ENCODE data around the gene IL15RA.

The IL15RA gene

GRCh38 chr10:5943536-5943935 is 33.8 kb downstream of the IL15RA start:
- DNase-seq (no peak), ATAC-seq (ENCODE audit: insufficient read depth, low read depth) (no peak)
- H4K20me1 ChIP-seq (ENCODE audit: insufficient read depth, low read length): no peaks in the 10 kb centered on the region
- H3K27ac ChIP-seq (ENCODE audit: low read length): no peak overlapping the region
- H3K79me2 ChIP-seq (ENCODE audit: insufficient read depth, low read length): no peaks in the 10 kb centered on the region
- no peak overlapping the region for H2AFZ ChIP-seq (ENCODE audit: low read depth, low read length)
- H3K9ac ChIP-seq (ENCODE audit: low read depth, low read length): no peak overlapping the region
- TF ChIP-seq EZH2 (IDR thresholded peaks at IDR 0.05; ENCODE audit: borderline replicate concordance, low read depth, low read length, severe bottlenecking) (no peak), CTCF (IDR thresholded peaks at IDR 0.05; ENCODE audit: borderline replicate concordance, extremely low read depth, low read length, poor library complexity, severe bottlenecking) (no peak)
- no peak overlapping the region for H3K4me2 ChIP-seq (ENCODE audit: insufficient read depth, low read length)
- H3K9me3 ChIP-seq (ENCODE audit: insufficient read depth, low read length, severe bottlenecking): no peaks in the 10 kb centered on the region
- H3K4me1 ChIP-seq (ENCODE audit: insufficient read depth, low read length): no peaks in the 10 kb centered on the region
- no peaks in the 10 kb centered on the region for H3K27me3 ChIP-seq (ENCODE audit: insufficient read depth, low read length, poor library complexity)
- H3K4me3 ChIP-seq (ENCODE audit: low read depth in 1 of 2, low read length in 2 of 2): no peak overlapping the region
- H3K36me3 ChIP-seq (ENCODE audit: insufficient read depth, low read length): no peaks in the 10 kb centered on the region

GRCh38 chr10:5942474-5942873 is 34.9 kb downstream of the IL15RA start:
- no peak overlapping the region for H3K27ac ChIP-seq (ENCODE audit: low read length)
- H3K27me3 ChIP-seq (ENCODE audit: insufficient read depth, low read length, poor library complexity): no peaks in the 10 kb centered on the region
- H4K20me1 ChIP-seq (ENCODE audit: insufficient read depth, low read length): no peaks in the 10 kb centered on the region
- H3K9ac ChIP-seq (ENCODE audit: low read depth, low read length): no peak overlapping the region
- no peak overlapping the region for H3K4me2 ChIP-seq (ENCODE audit: insufficient read depth, low read length)
- ATAC-seq (ENCODE audit: insufficient read depth, low read depth): no peak
- H3K4me1 ChIP-seq (ENCODE audit: insufficient read depth, low read length): no peaks in the 10 kb centered on the region
- no peak for TF ChIP-seq EZH2 (IDR thresholded peaks at IDR 0.05; ENCODE audit: borderline replicate concordance, low read depth, low read length, severe bottlenecking)
- no peak for TF ChIP-seq CTCF (IDR thresholded peaks at IDR 0.05; ENCODE audit: borderline replicate concordance, extremely low read depth, low read length, poor library complexity, severe bottlenecking)
- H3K36me3 ChIP-seq (ENCODE audit: insufficient read depth, low read length): peaks cover 8% of the 10 kb centered on the region; the same call in 1 of the 2 replicates
- no peak for DNase-seq
- H2AFZ ChIP-seq (ENCODE audit: low read depth, low read length): no peak overlapping the region
- H3K9me3 ChIP-seq (ENCODE audit: insufficient read depth, low read length, severe bottlenecking): no peaks in the 10 kb centered on the region
- no peak overlapping the region for H3K4me3 ChIP-seq (ENCODE audit: low read depth in 1 of 2, low read length in 2 of 2)
- no peaks in the 10 kb centered on the region for H3K79me2 ChIP-seq (ENCODE audit: insufficient read depth, low read length)

GRCh38 chr10:5942001-5942400 is 35.3 kb downstream of the IL15RA start:
- Histone ChIP-seq H3K4me2 (ENCODE audit: insufficient read depth, low read length) (no peak overlapping the region), H3K9ac (ENCODE audit: low read depth, low read length) (no peak overlapping the region), H4K20me1 (ENCODE audit: insufficient read depth, low read length) (no peaks in the 10 kb centered on the region), H3K27ac (ENCODE audit: low read length) (no peak overlapping the region), H3K36me3 (ENCODE audit: insufficient read depth, low read length) (peaks cover 12% of the 10 kb centered on the region), H3K4me1 (ENCODE audit: insufficient read depth, low read length) (no peaks in the 10 kb centered on the region), H3K4me3 (ENCODE audit: low read depth in 1 of 2, low read length in 2 of 2) (no peak overlapping the region), H3K9me3 (ENCODE audit: insufficient read depth, low read length, severe bottlenecking) (no peaks in the 10 kb centered on the region), H3K27me3 (ENCODE audit: insufficient read depth, low read length, poor library complexity) (no peaks in the 10 kb centered on the region), H3K79me2 (ENCODE audit: insufficient read depth, low read length) (no peaks in the 10 kb centered on the region), H2AFZ (ENCODE audit: low read depth, low read length) (no peak overlapping the region)
- no peak for TF ChIP-seq CTCF (IDR thresholded peaks at IDR 0.05; ENCODE audit: borderline replicate concordance, extremely low read depth, low read length, poor library complexity, severe bottlenecking)
- no peak for TF ChIP-seq EZH2 (IDR thresholded peaks at IDR 0.05; ENCODE audit: borderline replicate concordance, low read depth, low read length, severe bottlenecking)
- ATAC-seq (ENCODE audit: insufficient read depth, low read depth): no peak
- DNase-seq: no peak

GRCh38 chr10:5941579-5941978 is 35.8 kb downstream of the IL15RA start:
- Histone ChIP-seq H3K4me3 (ENCODE audit: low read depth in 1 of 2, low read length in 2 of 2) (no peak overlapping the region), H3K4me1 (ENCODE audit: insufficient read depth, low read length) (no peaks in the 10 kb centered on the region), H2AFZ (ENCODE audit: low read depth, low read length) (no peak overlapping the region), H3K79me2 (ENCODE audit: insufficient read depth, low read length) (no peaks in the 10 kb centered on the region), H3K4me2 (ENCODE audit: insufficient read depth, low read length) (no peak overlapping the region), H3K36me3 (ENCODE audit: insufficient read depth, low read length) (peaks cover 16% of the 10 kb centered on the region), H3K27ac (ENCODE audit: low read length) (no peak overlapping the region), H3K27me3 (ENCODE audit: insufficient read depth, low read length, poor library complexity) (no peaks in the 10 kb centered on the region), H3K9ac (ENCODE audit: low read depth, low read length) (no peak overlapping the region), H3K9me3 (ENCODE audit: insufficient read depth, low read length, severe bottlenecking) (no peaks in the 10 kb centered on the region), H4K20me1 (ENCODE audit: insufficient read depth, low read length) (no peaks in the 10 kb centered on the region)
- ATAC-seq (ENCODE audit: insufficient read depth, low read depth): no peak
- TF ChIP-seq CTCF (IDR thresholded peaks at IDR 0.05; ENCODE audit: borderline replicate concordance, extremely low read depth, low read length, poor library complexity, severe bottlenecking) (no peak), EZH2 (IDR thresholded peaks at IDR 0.05; ENCODE audit: borderline replicate concordance, low read depth, low read length, severe bottlenecking) (no peak)
- DNase-seq: no peak
